ENCODE results near the gene EPB41L4A. TPM values are rescaled to one million over a fixed set of nuclear protein-coding genes. Genes with fewer than 3 reads are reported as not detected.
"Not testable (repeated sequence)": the region's sequence is repeated elsewhere in the genome, so short reads cannot be mapped to it uniquely, and the experiment has no call there.

Gene EPB41L4A
- total RNA-seq, 2 experiments from 2014 or later, result 0.95 to 1.5 TPM

- H3K36me3 Mint-ChIP-seq, result no peaks in the 10 kb centered on the region
These were observed 44.7 kb downstream of the EPB41L4A start for GRCh38 chr5:112374356-112374755.

GRCh38 chr5:112373885-112374284, 45.2 kb downstream of the EPB41L4A start:
- ChIA-PET CTCF (no interaction called here), POLR2A (no interaction called here)
- intact Hi-C loops (cut with micrococcal nuclease), result no loop called here
- H3K27ac Mint-ChIP-seq, result no peak overlapping the region
- no peak for DNase-seq
- no peaks in the 10 kb centered on the region for H3K36me3 Mint-ChIP-seq
- H3K9me3 Mint-ChIP-seq, result no peaks in the 10 kb centered on the region
- H3K4me3 Mint-ChIP-seq, result no peak overlapping the region
- H3K27me3 Mint-ChIP-seq, result peaks cover 1% of the 10 kb centered on the region
- H3K4me1 Mint-ChIP-seq (ENCODE audit: low read depth), result no peaks in the 10 kb centered on the region

More at GRCh38 chr5:112374356-112374755, 44.7 kb downstream of the EPB41L4A start:
- no peak overlapping the region for H3K4me3 Mint-ChIP-seq
- intact Hi-C loops (cut with micrococcal nuclease), result no loop called here
- no peak for DNase-seq
- POLR2A ChIA-PET, result no interaction called here
- no peaks in the 10 kb centered on the region for H3K9me3 Mint-ChIP-seq
- peaks cover 1% of the 10 kb centered on the region for H3K27me3 Mint-ChIP-seq
- H3K4me1 Mint-ChIP-seq (ENCODE audit: low read depth), result no peaks in the 10 kb centered on the region
- CTCF ChIA-PET, result no interaction called here
- H3K27ac Mint-ChIP-seq, result no peak overlapping the region

GRCh38 chr5:112372543-112372942, 46.5 kb downstream of the EPB41L4A start:
- intact Hi-C loops (cut with micrococcal nuclease), result no loop called here
- H3K27ac Mint-ChIP-seq, result no peak overlapping the region
- no peak for DNase-seq
- no peak overlapping the region for H3K4me3 Mint-ChIP-seq
- ChIA-PET POLR2A (no interaction called here), CTCF (no interaction called here)
- peaks cover 1% of the 10 kb centered on the region for H3K27me3 Mint-ChIP-seq
- no peaks in the 10 kb centered on the region for H3K4me1 Mint-ChIP-seq (ENCODE audit: low read depth)
- no peaks in the 10 kb centered on the region for H3K36me3 Mint-ChIP-seq
- H3K9me3 Mint-ChIP-seq, result no peaks in the 10 kb centered on the region

- Mint-ChIP-seq H3K27me3 (peaks cover 1% of the 10 kb centered on the region), H3K9me3 (no peaks in the 10 kb centered on the region), H3K36me3 (no peaks in the 10 kb centered on the region), H3K27ac (no peak overlapping the region), H3K4me3 (no peak overlapping the region), H3K4me1 (ENCODE audit: low read depth) (no peaks in the 10 kb centered on the region)
- intact Hi-C loops (cut with micrococcal nuclease), result no loop called here
- POLR2A ChIA-PET, result no interaction called here
- CTCF ChIA-PET, result no interaction called here
- DNase-seq, result no peak
These were observed 48.0 kb downstream of the EPB41L4A start for GRCh38 chr5:112371067-112371466.

GRCh38 chr5:112367400-112367799, 51.7 kb downstream of the EPB41L4A start:
- no peak for DNase-seq
- Mint-ChIP-seq H3K27ac (no peak overlapping the region), H3K9me3 (no peaks in the 10 kb centered on the region), H3K4me1 (ENCODE audit: low read depth) (no peaks in the 10 kb centered on the region), H3K27me3 (no peaks in the 10 kb centered on the region), H3K4me3 (no peak overlapping the region), H3K36me3 (no peaks in the 10 kb centered on the region)
- POLR2A ChIA-PET, result no interaction called here
- CTCF ChIA-PET, result interaction anchor here (1.1 kb wide), 1 partner anchor 11 kb away, joined by 3 read pairs; no protein-coding TSS in a partner anchor
- intact Hi-C loops (cut with micrococcal nuclease), result no loop called here

GRCh38 chr5:112366987-112367386, 52.1 kb downstream of the EPB41L4A start:
- ChIA-PET POLR2A (no interaction called here), CTCF (interaction anchor here (1.1 kb wide), 1 partner anchor 10 kb away, joined by 3 read pairs; no protein-coding TSS in a partner anchor)
- no peaks in the 10 kb centered on the region for H3K27me3 Mint-ChIP-seq
- no peaks in the 10 kb centered on the region for H3K36me3 Mint-ChIP-seq
- H3K4me1 Mint-ChIP-seq (ENCODE audit: low read depth), result no peaks in the 10 kb centered on the region
- H3K4me3 Mint-ChIP-seq, result no peak overlapping the region
- H3K27ac Mint-ChIP-seq, result no peak overlapping the region
- no peaks in the 10 kb centered on the region for H3K9me3 Mint-ChIP-seq
- intact Hi-C loops (cut with micrococcal nuclease), result no loop called here
- no peak for DNase-seq

- H3K27ac Mint-ChIP-seq; H3K27me3 Mint-ChIP-seq; H3K4me1 Mint-ChIP-seq (ENCODE audit: low read depth); POLR2A ChIA-PET; intact Hi-C loops (cut with micrococcal nuclease); H3K36me3 Mint-ChIP-seq; CTCF ChIA-PET; H3K4me3 Mint-ChIP-seq; DNase-seq; H3K9me3 Mint-ChIP-seq: not testable (repeated sequence)
These were observed 58.3 kb downstream of the EPB41L4A start for GRCh38 chr5:112360740-112361139.

GRCh38 chr5:112356178-112356956, 62.7 kb downstream of the EPB41L4A start:
- Mint-ChIP-seq H3K27ac (no peak overlapping the region), H3K9me3 (no peaks in the 10 kb centered on the region), H3K4me3 (no peak overlapping the region), H3K36me3 (no peaks in the 10 kb centered on the region), H3K27me3 (no peaks in the 10 kb centered on the region), H3K4me1 (ENCODE audit: low read depth) (no peaks in the 10 kb centered on the region)
- ChIA-PET CTCF (interaction anchor here (1.3 kb wide), 1 partner anchor 11 kb away, joined by 3 read pairs; no protein-coding TSS in a partner anchor), POLR2A (no interaction called here)
- intact Hi-C loops (cut with micrococcal nuclease), result no loop called here
- no peak for DNase-seq

GRCh38 chr5:112355058-112355685, 63.9 kb downstream of the EPB41L4A start:
- no peaks in the 10 kb centered on the region for H3K9me3 Mint-ChIP-seq
- no peak overlapping the region for H3K27ac Mint-ChIP-seq
- H3K4me1 Mint-ChIP-seq (ENCODE audit: low read depth), result no peaks in the 10 kb centered on the region
- ChIA-PET POLR2A (no interaction called here), CTCF (no interaction called here)
- intact Hi-C loops (cut with micrococcal nuclease), result no loop called here
- no peak for DNase-seq
- no peak overlapping the region for H3K4me3 Mint-ChIP-seq
- H3K27me3 Mint-ChIP-seq, result no peaks in the 10 kb centered on the region
- no peaks in the 10 kb centered on the region for H3K36me3 Mint-ChIP-seq

- H3K27ac Mint-ChIP-seq, result no peak overlapping the region
- ChIA-PET CTCF (no interaction called here), POLR2A (no interaction called here)
- no peaks in the 10 kb centered on the region for H3K4me1 Mint-ChIP-seq (ENCODE audit: low read depth)
- no peaks in the 10 kb centered on the region for H3K36me3 Mint-ChIP-seq
- H3K9me3 Mint-ChIP-seq, result no peaks in the 10 kb centered on the region
- no peak for DNase-seq
- no peak overlapping the region for H3K4me3 Mint-ChIP-seq
- no peaks in the 10 kb centered on the region for H3K27me3 Mint-ChIP-seq
- intact Hi-C loops (cut with micrococcal nuclease), result no loop called here
These were observed 65.4 kb downstream of the EPB41L4A start for GRCh38 chr5:112353678-112354077.

- Mint-ChIP-seq H3K36me3 (no peaks in the 10 kb centered on the region), H3K4me1 (ENCODE audit: low read depth) (no peaks in the 10 kb centered on the region), H3K4me3 (no peak overlapping the region), H3K9me3 (no peaks in the 10 kb centered on the region), H3K27me3 (no peaks in the 10 kb centered on the region), H3K27ac (no peak overlapping the region)
- intact Hi-C loops (cut with micrococcal nuclease), result no loop called here
- ChIA-PET CTCF (no interaction called here), POLR2A (no interaction called here)
- DNase-seq, result no peak
These were observed 67.9 kb downstream of the EPB41L4A start for GRCh38 chr5:112351225-112351624.

- no peak overlapping the region for H3K4me3 Mint-ChIP-seq
- intact Hi-C loops (cut with micrococcal nuclease), result no loop called here
- no peak overlapping the region for H3K27ac Mint-ChIP-seq
- H3K4me1 Mint-ChIP-seq (ENCODE audit: low read depth), result no peaks in the 10 kb centered on the region
- ChIA-PET POLR2A (no interaction called here), CTCF (no interaction called here)
- no peaks in the 10 kb centered on the region for H3K9me3 Mint-ChIP-seq
- H3K36me3 Mint-ChIP-seq, result no peaks in the 10 kb centered on the region
- H3K27me3 Mint-ChIP-seq, result no peaks in the 10 kb centered on the region
- no peak for DNase-seq
These were observed 68.5 kb downstream of the EPB41L4A start for GRCh38 chr5:112350626-112351025.

GRCh38 chr5:112349371-112349770, 69.7 kb downstream of the EPB41L4A start:
- Mint-ChIP-seq H3K27me3 (no peaks in the 10 kb centered on the region), H3K27ac (no peak overlapping the region), H3K4me3 (no peak overlapping the region), H3K4me1 (ENCODE audit: low read depth) (no peaks in the 10 kb centered on the region), H3K9me3 (no peaks in the 10 kb centered on the region), H3K36me3 (no peaks in the 10 kb centered on the region)
- no peak for DNase-seq
- ChIA-PET POLR2A (no interaction called here), CTCF (no interaction called here)
- intact Hi-C loops (cut with micrococcal nuclease), result no loop called here

Measured in activated CD4-positive, alpha-beta memory T cell treated with anti-CD3 and anti-CD28 coated beads for 36 hours (primary cell).